ENCODE measurements around the gene COL1A2. TPM values are rescaled to one million over a fixed set of nuclear protein-coding genes. Genes with fewer than 3 reads are reported as not detected.

Gene COL1A2
- total RNA-seq, 1 donor from 2014 or later = 6,748 TPM

GRCh38 chr7:94380264-94380663 lies 14.4 kb upstream of the COL1A2 start:
- H3K9ac ChIP-seq (ENCODE audit: low read length) = no peak overlapping the region
- Mint-ChIP-seq H3K27ac (ENCODE audit: unreplicated experiment) (no peak overlapping the region), H3K36me3 (ENCODE audit: low read depth, unreplicated experiment) (peaks cover 1% of the 10 kb centered on the region), H3K4me3 (ENCODE audit: unreplicated experiment) (no peak overlapping the region), H3K27me3 (ENCODE audit: low read depth, unreplicated experiment) (no peaks in the 10 kb centered on the region), H3K4me1 (ENCODE audit: low read depth, unreplicated experiment) (peaks cover 22% of the 10 kb centered on the region), H3K9me3 (ENCODE audit: unreplicated experiment) (no peaks in the 10 kb centered on the region)
- H3K27me3 ChIP-seq (ENCODE audit: insufficient read depth, low read length) = no peaks in the 10 kb centered on the region
- H3K79me2 ChIP-seq (ENCODE audit: insufficient read depth, low read length) = no peaks in the 10 kb centered on the region
- no peak overlapping the region for H2AFZ ChIP-seq (ENCODE audit: low read depth, low read length)
- no peaks in the 10 kb centered on the region for H4K20me1 ChIP-seq (ENCODE audit: insufficient read depth, low read length)
- no peak for FAIRE-seq
- TF ChIP-seq EZH2 (IDR thresholded peaks at IDR 0.05; ENCODE audit: insufficient read depth, low read length) (no peak), CTCF (IDR thresholded peaks at IDR 0.05; ENCODE audit: insufficient read depth, low read depth, low read length) (no peak)
- DNase-seq (ENCODE audit: low read depth) = no peak
- H3K27ac ChIP-seq (ENCODE audit: low read depth, low read length) = no peak overlapping the region
- H3K36me3 ChIP-seq (ENCODE audit: insufficient read depth, low read length) = no peaks in the 10 kb centered on the region
- H3K4me2 ChIP-seq (ENCODE audit: low read length) = no peak overlapping the region
- no peaks in the 10 kb centered on the region for H3K9me3 ChIP-seq (ENCODE audit: insufficient read depth, low read depth, low read length)
- peaks cover 28% of the 10 kb centered on the region for H3K4me1 ChIP-seq (ENCODE audit: insufficient read depth, low read length)
- no peak overlapping the region for H3K4me3 ChIP-seq (ENCODE audit: insufficient read depth, low read depth, low read length)

- H3K4me2 ChIP-seq (ENCODE audit: low read length) = peak overlapping the region; percentile 56
Measured at GRCh38 chr7:94382132-94382531, 12.6 kb upstream of the COL1A2 start.

More at GRCh38 chr7:94382132-94382531, 12.6 kb upstream of the COL1A2 start:
- peaks cover 17% of the 10 kb centered on the region for H3K4me1 ChIP-seq (ENCODE audit: insufficient read depth, low read length)
- no peaks in the 10 kb centered on the region for H3K9me3 ChIP-seq (ENCODE audit: insufficient read depth, low read depth, low read length)
- H3K9ac ChIP-seq (ENCODE audit: low read length) = peak overlapping the region; percentile 56
- no peak overlapping the region for H3K4me3 Mint-ChIP-seq (ENCODE audit: unreplicated experiment)
- peak; percentile 96 for FAIRE-seq
- H3K27ac ChIP-seq (ENCODE audit: low read depth, low read length) = peak overlapping the region; percentile 78
- no peak for TF ChIP-seq CTCF (IDR thresholded peaks at IDR 0.05; ENCODE audit: insufficient read depth, low read depth, low read length)
- no peak for TF ChIP-seq EZH2 (IDR thresholded peaks at IDR 0.05; ENCODE audit: insufficient read depth, low read length)
- no peak overlapping the region for H2AFZ ChIP-seq (ENCODE audit: low read depth, low read length)
- H3K27ac Mint-ChIP-seq (ENCODE audit: unreplicated experiment) = no peak overlapping the region
- H3K27me3 ChIP-seq (ENCODE audit: insufficient read depth, low read length) = no peaks in the 10 kb centered on the region
- H3K79me2 ChIP-seq (ENCODE audit: insufficient read depth, low read length) = no peaks in the 10 kb centered on the region
- no peaks in the 10 kb centered on the region for H4K20me1 ChIP-seq (ENCODE audit: insufficient read depth, low read length)
- H3K4me3 ChIP-seq (ENCODE audit: insufficient read depth, low read depth, low read length) = no peak overlapping the region
- peak; percentile 60 for DNase-seq (ENCODE audit: low read depth)
- peaks cover 1% of the 10 kb centered on the region for H3K36me3 Mint-ChIP-seq (ENCODE audit: low read depth, unreplicated experiment)
- no peaks in the 10 kb centered on the region for H3K9me3 Mint-ChIP-seq (ENCODE audit: unreplicated experiment)
- H3K27me3 Mint-ChIP-seq (ENCODE audit: low read depth, unreplicated experiment) = no peaks in the 10 kb centered on the region
- peaks cover 13% of the 10 kb centered on the region for H3K4me1 Mint-ChIP-seq (ENCODE audit: low read depth, unreplicated experiment)
- H3K36me3 ChIP-seq (ENCODE audit: insufficient read depth, low read length) = no peaks in the 10 kb centered on the region
